T47D (cell line): ENCODE measurements around the gene TSSC4.

ENCODE experiments used
- DNase-seq, 2 experiments: peaks; one replicate each; pipeline versions ENCODE4 v3.0.0 to v3.0.0-alpha.2; 2011 to 2012; ENCODE audit warnings: low read depth in 1 of 2, low spot score in 1 of 2
- JUND ChIP-seq: IDR thresholded peaks from 2 replicates; pipeline ENCODE4 v1.6.1; 2012; ENCODE audit warnings: low read depth
- in situ Hi-C: cut with HindIII; loops from 2 replicates; pipeline ENCODE4 v1.10.0; 2016; ENCODE audit warnings: low sequenced_read_pairs, low pct_unique_long_range_greater_than_20kb

The TSSC4 gene

DNA sequence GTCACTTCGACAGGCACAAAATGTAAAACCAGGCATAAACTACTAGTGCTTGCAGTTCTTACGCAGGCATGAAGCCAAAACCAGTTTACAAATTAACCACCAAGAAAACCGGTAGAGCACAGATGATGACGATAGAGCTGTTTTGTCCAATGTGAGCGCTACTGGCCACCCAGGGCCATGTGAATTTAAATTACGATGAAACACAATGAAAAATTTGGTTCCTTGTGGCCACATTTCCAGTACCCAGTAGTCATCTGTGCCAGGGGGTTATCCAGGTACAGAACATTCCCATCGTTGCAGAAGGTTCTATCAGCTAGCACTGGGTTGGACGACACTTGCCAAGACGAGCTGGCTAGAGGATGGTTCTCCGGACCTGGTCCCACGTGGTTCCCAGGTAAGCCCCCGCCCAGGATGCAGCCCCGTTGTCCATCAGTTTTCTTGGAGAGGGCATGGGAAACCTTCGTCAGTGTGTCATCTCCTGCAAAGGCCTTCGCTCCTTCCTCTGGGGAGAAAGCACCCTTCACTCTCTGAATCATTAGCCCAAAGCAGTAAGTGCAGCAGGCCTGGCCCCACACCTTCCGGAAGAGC, 24.5 kb upstream of the TSSC4 start:
- TF ChIP-seq JUND: no peak
- peak; percentile 23 to 68 for DNase-seq
- in situ Hi-C loops: no loop called here

- DNase-seq: peak; percentile 41 to 42
- TF ChIP-seq JUND: no peak
- in situ Hi-C loops: no loop called here
These were observed 23.6 kb upstream of the TSSC4 start, which contains the start of gene CD81 for GRCh38 chr11:2376751-2377451. CD81 (plus strand) TSS chr11:2377310; CDS start chr11:2377550, 240 bp downstream.

GRCh38 chr11:2377511-2378443, 22.8 kb upstream of the TSSC4 start:
- peak; percentile 48 to 52 for DNase-seq
- TF ChIP-seq JUND: no peak
- in situ Hi-C loops: no loop called here

GRCh38 chr11:2378527-2379210, 21.9 kb upstream of the TSSC4 start:
- no peak for TF ChIP-seq JUND
- no peak for DNase-seq
- in situ Hi-C loops: no loop called here

DNA sequence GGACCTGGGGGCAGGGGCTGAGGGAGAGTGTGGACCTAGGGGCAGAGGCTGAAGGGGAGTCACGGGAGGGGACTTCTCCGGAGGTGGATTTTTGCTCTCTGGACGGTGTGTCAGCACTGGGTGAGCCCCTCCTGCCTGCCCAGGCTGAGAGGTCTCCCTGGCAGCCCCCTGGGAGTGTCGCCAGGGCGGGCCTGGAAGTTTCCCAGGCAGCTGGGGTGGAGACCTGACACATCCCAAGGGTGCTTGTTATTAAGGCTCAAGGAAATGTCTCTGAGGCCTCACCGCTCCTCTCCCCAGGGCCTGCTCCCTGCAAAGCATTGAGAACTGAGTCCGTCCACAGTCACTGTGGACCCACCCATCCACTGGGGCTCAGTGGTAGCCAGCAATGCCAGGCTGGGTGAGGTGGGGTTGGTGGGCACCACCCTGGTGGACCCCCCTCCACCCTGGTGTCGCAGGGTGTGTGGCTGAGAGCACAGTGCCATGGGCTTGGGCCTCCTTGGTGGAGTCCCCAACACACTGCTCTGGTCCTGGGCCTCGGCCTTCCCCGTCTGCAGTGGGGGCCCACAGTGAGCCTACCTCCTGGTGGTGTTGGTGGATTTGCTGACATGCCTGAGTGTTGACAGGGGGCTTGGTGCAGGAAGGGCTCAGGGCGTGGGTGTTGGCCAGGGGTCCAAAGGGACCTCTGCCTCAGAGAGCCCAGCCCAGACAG, 20.9 kb upstream of the TSSC4 start:
- in situ Hi-C loops: no loop called here

DNA sequence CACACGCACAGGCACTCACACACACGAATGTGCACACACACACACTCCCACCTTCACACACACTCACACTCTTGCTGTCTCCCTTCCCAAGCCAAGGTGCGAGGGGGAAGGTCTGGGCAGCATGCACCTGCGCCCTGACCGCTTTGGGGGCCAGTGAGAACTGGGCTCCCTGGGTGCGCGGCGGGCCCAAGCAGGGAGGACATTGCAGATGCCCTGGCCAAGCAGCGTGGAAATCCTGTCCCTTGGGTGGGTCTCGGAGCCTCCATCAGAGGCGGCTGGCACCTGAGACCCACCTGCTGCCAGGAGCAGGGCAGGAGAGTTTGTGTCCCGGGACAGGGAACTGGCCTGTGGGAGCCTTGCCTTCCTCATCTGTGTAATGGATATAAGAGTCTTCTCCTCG, 20.2 kb upstream of the TSSC4 start:
- no peak for DNase-seq
- TF ChIP-seq JUND: no peak
- in situ Hi-C loops: no loop called here

More for the DNA sequence above, 20.9 kb upstream of the TSSC4 start:
- TF ChIP-seq JUND: no peak
- DNase-seq: no peak

DNA sequence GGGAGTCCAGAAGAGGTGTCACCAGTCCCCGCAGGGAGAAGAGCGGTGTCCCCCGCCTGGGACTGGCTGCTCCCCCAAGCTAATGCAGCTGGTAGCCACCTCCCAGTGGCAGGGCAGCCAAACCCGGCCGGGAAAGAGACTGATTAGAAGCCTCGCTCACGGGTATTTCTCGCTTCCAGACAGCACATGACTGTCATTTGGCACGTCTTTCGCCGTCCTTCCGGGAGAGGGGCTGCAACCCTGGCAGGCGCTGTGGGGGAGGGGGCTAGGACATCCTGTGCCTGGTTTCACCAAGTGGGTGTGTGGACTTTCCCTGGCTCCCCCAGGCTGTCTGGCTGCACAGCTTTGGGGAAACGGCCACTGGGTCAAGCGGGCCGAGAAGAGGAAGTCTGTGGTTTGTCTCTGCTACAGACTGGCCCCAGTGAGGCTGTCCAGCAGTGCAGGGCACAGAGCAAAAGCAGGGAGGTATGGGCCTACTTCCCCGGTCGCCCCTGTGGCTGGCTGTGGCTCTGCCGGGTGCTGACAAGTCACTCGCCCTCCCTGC, 19.7 kb upstream of the TSSC4 start:
- no peak for TF ChIP-seq JUND
- no peak for DNase-seq
- in situ Hi-C loops: no loop called here

GRCh38 chr11:2381494-2382128, 18.9 kb upstream of the TSSC4 start:
- TF ChIP-seq JUND: no peak
- in situ Hi-C loops: no loop called here
- DNase-seq: no peak

GRCh38 chr11:2382129-2382517, 18.4 kb upstream of the TSSC4 start:
- no peak for TF ChIP-seq JUND

GRCh38 chr11:2382936-2383851, 17.4 kb upstream of the TSSC4 start:
- in situ Hi-C loops: no loop called here
- no peak for TF ChIP-seq JUND
- no peak for DNase-seq

More at GRCh38 chr11:2382129-2382517, 18.4 kb upstream of the TSSC4 start:
- DNase-seq: no peak
- in situ Hi-C loops: no loop called here
